VCaP (cell line): ENCODE measurements around the gene ALG2.
A peak's percentile ranks its signal among the peaks of the same experiment; 100 is the strongest.

Experiments
- H3K27ac ChIP-seq: fragments of 450-650 bp; 2 replicates; pipeline ENCODE4 v1.5.1; 2017
- TF ChIP-seq, protein P1 (sequence below): fragments of 450-650 bp; conservative IDR thresholded peaks from 2 replicates; pipeline ENCODE4 v1.5.1; 2017; ENCODE audit warnings: mild to moderate bottlenecking, moderate library complexity

ALG2 gene, protein sequence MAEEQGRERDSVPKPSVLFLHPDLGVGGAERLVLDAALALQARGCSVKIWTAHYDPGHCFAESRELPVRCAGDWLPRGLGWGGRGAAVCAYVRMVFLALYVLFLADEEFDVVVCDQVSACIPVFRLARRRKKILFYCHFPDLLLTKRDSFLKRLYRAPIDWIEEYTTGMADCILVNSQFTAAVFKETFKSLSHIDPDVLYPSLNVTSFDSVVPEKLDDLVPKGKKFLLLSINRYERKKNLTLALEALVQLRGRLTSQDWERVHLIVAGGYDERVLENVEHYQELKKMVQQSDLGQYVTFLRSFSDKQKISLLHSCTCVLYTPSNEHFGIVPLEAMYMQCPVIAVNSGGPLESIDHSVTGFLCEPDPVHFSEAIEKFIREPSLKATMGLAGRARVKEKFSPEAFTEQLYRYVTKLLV

DNA sequence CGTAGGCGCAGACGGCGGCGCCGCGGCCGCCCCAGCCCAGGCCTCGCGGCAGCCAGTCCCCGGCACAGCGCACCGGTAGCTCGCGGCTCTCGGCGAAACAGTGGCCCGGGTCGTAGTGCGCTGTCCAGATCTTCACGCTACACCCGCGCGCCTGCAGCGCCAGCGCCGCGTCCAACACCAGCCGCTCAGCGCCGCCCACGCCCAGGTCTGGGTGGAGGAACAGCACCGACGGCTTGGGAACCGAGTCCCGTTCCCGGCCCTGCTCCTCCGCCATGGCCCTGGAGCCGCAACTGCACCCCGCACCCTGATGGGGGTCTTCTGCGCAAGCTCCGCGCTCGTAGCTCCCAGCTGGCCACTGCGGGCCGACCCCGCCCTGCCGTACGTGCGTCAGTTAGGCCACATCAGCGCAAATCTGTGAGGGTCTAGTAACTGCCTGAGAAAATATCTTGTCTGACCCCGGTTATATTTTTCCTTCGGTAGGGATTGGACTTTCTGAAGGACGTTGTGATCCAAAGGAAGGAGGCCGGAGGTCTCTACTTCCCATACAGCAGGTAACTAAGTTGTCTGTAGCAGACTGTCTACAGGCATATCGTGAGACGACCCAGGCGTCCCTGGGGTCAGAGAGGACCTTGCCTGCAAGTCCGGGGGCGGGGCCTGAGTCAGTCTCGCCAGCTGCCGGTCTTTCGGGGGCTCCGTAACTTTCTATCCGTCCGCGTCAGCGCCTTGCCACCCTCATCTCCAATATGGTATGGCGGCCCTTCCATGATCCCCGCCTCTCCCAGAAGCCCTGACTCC lies at the start of gene ALG2, which contains the start of gene SEC61B:
Gene ALG2 (minus strand): TSS at position 322 of the 795 bp plus-strand sequence. CDS start 48 bp downstream, at position 274.
Gene SEC61B (plus strand): TSS at position 662 of the 795 bp plus-strand sequence. CDS start 82 bp downstream, at position 744.
- peak within 1 kb of the TSS; percentile 93 for H3K27ac ChIP-seq
- TF ChIP-seq, protein P1, sequence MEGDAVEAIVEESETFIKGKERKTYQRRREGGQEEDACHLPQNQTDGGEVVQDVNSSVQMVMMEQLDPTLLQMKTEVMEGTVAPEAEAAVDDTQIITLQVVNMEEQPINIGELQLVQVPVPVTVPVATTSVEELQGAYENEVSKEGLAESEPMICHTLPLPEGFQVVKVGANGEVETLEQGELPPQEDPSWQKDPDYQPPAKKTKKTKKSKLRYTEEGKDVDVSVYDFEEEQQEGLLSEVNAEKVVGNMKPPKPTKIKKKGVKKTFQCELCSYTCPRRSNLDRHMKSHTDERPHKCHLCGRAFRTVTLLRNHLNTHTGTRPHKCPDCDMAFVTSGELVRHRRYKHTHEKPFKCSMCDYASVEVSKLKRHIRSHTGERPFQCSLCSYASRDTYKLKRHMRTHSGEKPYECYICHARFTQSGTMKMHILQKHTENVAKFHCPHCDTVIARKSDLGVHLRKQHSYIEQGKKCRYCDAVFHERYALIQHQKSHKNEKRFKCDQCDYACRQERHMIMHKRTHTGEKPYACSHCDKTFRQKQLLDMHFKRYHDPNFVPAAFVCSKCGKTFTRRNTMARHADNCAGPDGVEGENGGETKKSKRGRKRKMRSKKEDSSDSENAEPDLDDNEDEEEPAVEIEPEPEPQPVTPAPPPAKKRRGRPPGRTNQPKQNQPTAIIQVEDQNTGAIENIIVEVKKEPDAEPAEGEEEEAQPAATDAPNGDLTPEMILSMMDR = no peak

DNA sequence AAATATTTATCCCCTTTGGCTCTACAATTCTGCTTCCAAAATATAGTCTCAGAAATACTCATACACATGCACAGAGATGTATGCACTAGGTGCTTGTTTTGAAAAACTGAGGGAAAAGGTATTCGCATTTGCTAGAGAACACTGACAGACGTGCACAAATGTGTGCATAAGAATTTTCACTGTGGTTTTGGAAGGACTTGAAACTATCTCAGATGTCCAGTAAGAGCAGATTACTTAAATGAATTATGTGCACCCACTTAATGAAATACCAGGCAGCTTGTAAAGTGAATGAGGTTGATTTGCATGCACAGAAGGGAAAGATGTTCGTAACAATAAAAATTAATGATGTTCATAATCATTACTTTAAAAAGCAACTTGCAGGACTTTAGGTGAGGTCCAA lies 48.7 kb upstream of the ALG2 start:
- TF ChIP-seq, protein P1 = no peak
- H3K27ac ChIP-seq = no peak overlapping the region

DNA sequence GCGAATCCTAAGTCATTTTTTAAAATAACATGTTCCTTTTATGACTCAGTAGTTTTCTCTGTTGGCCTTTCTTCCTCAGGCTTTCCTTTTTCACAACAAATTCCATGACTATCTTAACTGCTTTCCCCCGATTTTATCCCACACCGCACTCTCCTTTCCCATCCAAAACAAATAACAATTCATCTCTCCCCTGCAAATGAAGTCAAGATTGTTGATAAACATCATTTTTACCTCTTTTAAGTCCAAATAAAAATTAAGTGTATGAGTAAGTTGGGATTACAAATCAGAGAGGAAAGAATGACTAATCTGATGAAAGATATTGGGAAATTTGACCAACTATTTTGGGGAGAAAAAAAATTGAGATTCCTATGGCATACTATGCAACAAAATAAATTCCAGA lies 47.7 kb upstream of the ALG2 start:
- no peak overlapping the region for H3K27ac ChIP-seq
- TF ChIP-seq, protein P1 = no peak

DNA sequence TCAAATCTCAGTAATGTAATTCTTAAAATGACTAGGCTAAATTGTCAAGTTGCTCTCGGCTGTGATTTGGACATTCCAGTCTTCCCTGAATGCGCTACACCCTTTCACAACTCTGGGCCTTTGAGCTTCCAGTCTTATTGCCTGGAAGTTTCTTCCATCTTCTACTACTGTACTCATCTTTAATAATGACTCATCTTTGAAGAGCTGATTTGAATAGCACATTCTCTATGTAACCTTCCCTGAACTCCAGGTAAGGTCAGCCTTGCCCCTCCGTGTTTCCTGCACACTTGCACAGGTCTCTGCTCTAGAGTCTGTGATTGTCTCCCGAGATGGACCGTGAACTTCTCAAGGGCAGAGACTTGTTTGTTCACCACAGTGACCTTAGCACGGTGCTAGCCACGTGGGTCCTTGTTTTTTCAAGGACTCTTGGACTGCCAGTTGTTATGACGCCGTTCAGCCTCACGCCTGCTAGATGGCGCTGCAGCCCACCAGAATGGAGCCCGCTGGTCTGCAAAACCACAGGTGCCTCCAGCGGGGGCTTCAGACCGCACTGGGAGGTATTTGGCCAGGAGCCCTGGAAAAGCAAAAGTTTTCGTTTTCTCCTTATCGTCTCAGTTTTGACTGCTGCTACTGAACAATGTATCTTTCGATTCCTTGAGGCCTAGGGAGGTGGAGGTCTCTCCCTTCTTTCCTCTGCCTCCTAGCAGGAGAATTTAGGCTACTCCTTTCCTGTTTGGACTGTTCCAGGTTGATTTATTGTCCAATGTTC lies 44.7 kb upstream of the ALG2 start:
- TF ChIP-seq, protein P1 = peak; percentile 76
- H3K27ac ChIP-seq = no peak overlapping the region

DNA sequence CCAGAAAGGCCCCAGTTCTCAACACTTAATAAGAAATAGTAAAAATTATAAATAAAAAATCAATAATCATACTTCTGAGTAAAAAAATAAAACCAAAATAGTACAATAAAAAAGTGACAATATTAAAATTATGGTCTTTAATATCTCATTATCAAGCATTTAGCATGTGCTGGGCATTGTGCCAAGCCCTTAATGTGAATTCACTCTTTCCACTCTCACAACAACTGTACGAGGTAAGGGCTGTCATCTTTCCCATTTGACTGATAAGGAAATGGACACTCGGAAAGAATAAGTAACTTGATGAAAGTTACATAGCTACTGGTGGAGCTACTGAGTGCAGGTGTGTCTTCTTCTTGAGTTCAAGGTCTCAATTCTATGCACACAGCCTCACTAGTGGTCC lies 43.9 kb upstream of the ALG2 start:
- no peak overlapping the region for H3K27ac ChIP-seq
- TF ChIP-seq, protein P1 = no peak

DNA sequence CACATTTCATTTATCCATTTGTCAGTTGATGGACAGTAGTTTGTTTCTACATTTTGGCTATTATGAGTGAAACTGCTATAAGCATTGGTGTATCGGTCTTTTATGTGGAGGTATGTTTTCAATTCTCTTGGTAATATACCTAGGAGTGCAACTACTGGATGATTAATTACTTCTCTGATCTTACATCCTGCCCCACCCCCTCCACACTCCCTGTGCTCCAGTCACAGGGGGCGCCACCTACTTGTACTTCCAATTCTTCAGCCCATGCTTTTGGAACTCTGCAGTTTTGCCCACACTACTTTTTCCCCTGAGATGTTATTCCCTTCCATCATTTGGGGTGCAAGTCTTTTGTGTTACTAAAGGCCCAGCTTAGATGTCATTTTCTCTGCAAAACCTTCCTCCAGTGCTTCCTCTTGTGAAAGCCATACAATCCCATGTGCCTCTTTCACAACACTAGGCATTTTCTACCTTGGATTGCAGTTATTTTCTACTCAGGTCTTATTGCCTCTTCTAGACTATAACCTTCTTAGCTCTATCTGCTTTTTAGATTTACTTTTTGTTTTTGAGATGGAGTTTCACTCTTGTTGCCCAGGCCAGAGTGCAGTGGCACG lies 42.4 kb upstream of the ALG2 start:
- no peak overlapping the region for H3K27ac ChIP-seq
- TF ChIP-seq, protein P1 = no peak
